SK-N-SH (cell line): Measurements from ENCODE around the gene ULBP1. TPM values are rescaled to one million over a fixed set of nuclear protein-coding genes. Genes with fewer than 3 reads are reported as not detected.

Experiments
- CTCF ChIA-PET: fragments of 300-600, 350-600 bp; formaldehyde crosslinking; extraction: SDS; loops from one replicate; lab custom pipeline; 2021; lab: Yijun Ruan, JAX
- POLR2A ChIA-PET: fragments of 350-600 bp; sonication (Branson Sonifier 250); formaldehyde crosslinking; extraction: SDS; loops from one replicate; lab custom pipeline; 2020; ENCODE audit warnings: antibody characterized with exemption, inconsistent platforms; lab: Yijun Ruan, JAX
- DNase-seq: peaks from one replicate; pipeline ENCODE4 v3.0.0; 2012
- H2AFZ ChIP-seq: fragments of 200-600 bp; sonication (generic); 2 replicates; pipeline ENCODE4 v1.8.1; 2016; ENCODE audit warnings: antibody characterized with exemption, mild to moderate bottlenecking, low read depth
- H3F3A ChIP-seq: fragments of 200-600 bp; sonication (generic); replicated peaks from 2 replicates; pipeline ENCODE3; 2016; ENCODE audit warnings: antibody characterized with exemption, mild to moderate bottlenecking; ENCODE audit not compliant: insufficient read depth
- H3K27ac ChIP-seq, 2 experiments: fragments of 200-500 bp in 1 of 2; fragments of 200-600 bp in 1 of 2; sonication (Bioruptor generic) in 1 of 2; sonication (generic), shearing (Covaris generic) in 1 of 2; 2 replicates each; pipeline versions ENCODE4 v1.5.1 to v1.6.1; 2014 to 2016; ENCODE audit warnings: low read depth in 2 of 2, inconsistent platforms in 1 of 2, low read length in 1 of 2, mild to moderate bottlenecking in 1 of 2, mixed read lengths in 1 of 2
- H3K27me3 ChIP-seq: fragments of 200-600 bp; sonication (generic), shearing (Covaris generic); 2 replicates; pipeline ENCODE4 v1.6.1; 2016; ENCODE audit warnings: mixed run types; ENCODE audit not compliant: insufficient read depth
- H3K36me3 ChIP-seq, 2 experiments: fragments of 200-500 bp in 1 of 2; fragments of 200-600 bp in 1 of 2; sonication (Bioruptor generic) in 1 of 2; sonication (generic) in 1 of 2; replicated peaks in 1 of 2; 2 replicates each; pipeline versions ENCODE3 to v1.5.1; 2014 to 2016; ENCODE audit warnings: low read length in 1 of 2, mild to moderate bottlenecking in 1 of 2; ENCODE audit not compliant: insufficient read depth in 2 of 2, control insufficient read depth in 1 of 2
- H3K4me1 ChIP-seq, 2 experiments: fragments of 200-500 bp in 1 of 2; fragments of 200-600 bp in 1 of 2; sonication (Bioruptor generic) in 1 of 2; sonication (generic), shearing (Covaris generic) in 1 of 2; 2 replicates each; pipeline versions ENCODE4 v1.5.1 to v1.6.1; 2014 to 2016; ENCODE audit warnings: low read depth in 1 of 2, low read length in 1 of 2, mixed run types in 1 of 2; ENCODE audit not compliant: insufficient read depth in 2 of 2, control insufficient read depth in 1 of 2
- H3K4me2 ChIP-seq: fragments of 200-600 bp; sonication (generic), shearing (Covaris generic); 2 replicates; pipeline ENCODE4 v1.6.1; 2017; ENCODE audit warnings: mixed run types
- H3K4me3 ChIP-seq, 2 experiments: fragments of 200-500 bp in 1 of 2; fragments of 200-600 bp in 1 of 2; sonication (Bioruptor generic) in 1 of 2; sonication (generic), shearing (Covaris generic) in 1 of 2; 2 replicates each; pipeline versions ENCODE4 v1.5.1 to v1.8.1; 2014 to 2016; ENCODE audit warnings: low read depth in 2 of 2, inconsistent platforms in 1 of 2, low read length in 1 of 2, mild to moderate bottlenecking in 1 of 2, mixed read lengths in 1 of 2, moderate library complexity in 1 of 2
- H3K79me2 ChIP-seq: fragments of 200-600 bp; sonication (generic); 2 replicates; pipeline ENCODE4 v1.8.1; 2017; ENCODE audit warnings: mild to moderate bottlenecking; ENCODE audit not compliant: insufficient read depth
- H3K9ac ChIP-seq: fragments of 200-600 bp; sonication (generic); 2 replicates; pipeline ENCODE4 v1.6.1; 2017; ENCODE audit warnings: mixed run types
- H3K9me2 ChIP-seq: fragments of 200-600 bp; sonication (generic); 2 replicates; pipeline ENCODE4 v1.6.1; 2017; ENCODE audit warnings: mixed run types
- H3K9me3 ChIP-seq: fragments of 200-600 bp; sonication (generic); 2 replicates; pipeline ENCODE4 v1.6.1; 2017; ENCODE audit warnings: mixed run types, mild to moderate bottlenecking, moderate library complexity
- H4K20me1 ChIP-seq: fragments of 200-600 bp; sonication (generic); 2 replicates; pipeline ENCODE4 v1.6.1; 2017; ENCODE audit warnings: mild to moderate bottlenecking, mixed run types; ENCODE audit not compliant: insufficient read depth
- CTCF ChIP-seq: fragments of 200-600 bp; sonication (generic); IDR thresholded peaks from 2 replicates; pipeline ENCODE4 v1.6.1; 2017; ENCODE audit warnings: antibody characterized with exemption, mild to moderate bottlenecking, moderate library complexity
- GABPA ChIP-seq: IDR thresholded peaks from 2 replicates; pipeline ENCODE4 v1.4.0; 2012; ENCODE audit warnings: low read depth, mild to moderate bottlenecking
- IRF3 ChIP-seq: fragments of 150-350 bp; IDR thresholded peaks from 2 replicates; pipeline ENCODE4 v1.6.1; 2016; ENCODE audit warnings: mild to moderate bottlenecking, low read depth, low read length
- JUND ChIP-seq: IDR thresholded peaks from 2 replicates; pipeline ENCODE4 v1.4.0; 2012
- NFIC ChIP-seq: IDR thresholded peaks from 2 replicates; pipeline ENCODE4 v1.4.0; 2012; ENCODE audit warnings: borderline replicate concordance
- RXRA ChIP-seq: IDR thresholded peaks from 2 replicates; pipeline ENCODE4 v1.4.0; 2012; ENCODE audit warnings: low read depth, mild to moderate bottlenecking, borderline replicate concordance
- SIN3A ChIP-seq: IDR thresholded peaks from 2 replicates; pipeline ENCODE4 v1.6.1; 2012; ENCODE audit warnings: low read depth, mild to moderate bottlenecking, low read length, moderate library complexity, borderline replicate concordance
- TAF1 ChIP-seq: IDR thresholded peaks from 2 replicates; pipeline ENCODE4 v1.6.1; 2012; ENCODE audit warnings: low read depth, mild to moderate bottlenecking, low read length, moderate library complexity, borderline replicate concordance
- TCF12 ChIP-seq: IDR thresholded peaks from 2 replicates; pipeline ENCODE4 v1.4.0; 2012
- USF1 ChIP-seq: IDR thresholded peaks from 2 replicates; pipeline ENCODE4 v1.4.0; 2012; ENCODE audit warnings: low read depth, borderline replicate concordance
- WGBS: methylation state at CpG from one replicate; pipeline ENCODE4 v1.1.6; 2017; ENCODE audit warnings: low lambda C conversion rate; 5-methylcytosine and 5-hydroxymethylcytosine counted together
- polyA plus RNA-seq, 3 experiments: library from polyadenylated mRNA; depleted of rRNA; stranded (reverse); fragments of >200 nt; gene quantifications; 2 replicates each; pipeline ENCODE4 v1.2.3, GENCODE V29; 2012
- TF ChIP-seq, protein P1 (sequence below): IDR thresholded peaks from 2 replicates; pipeline ENCODE4 v1.6.1; 2012; ENCODE audit warnings: mild to moderate bottlenecking, low read depth, low read length, moderate library complexity

Gene ULBP1
- polyA plus RNA-seq, 1 of the 3 experiments (the other 2 are of a cell fraction): 0.02 TPM

DNA sequence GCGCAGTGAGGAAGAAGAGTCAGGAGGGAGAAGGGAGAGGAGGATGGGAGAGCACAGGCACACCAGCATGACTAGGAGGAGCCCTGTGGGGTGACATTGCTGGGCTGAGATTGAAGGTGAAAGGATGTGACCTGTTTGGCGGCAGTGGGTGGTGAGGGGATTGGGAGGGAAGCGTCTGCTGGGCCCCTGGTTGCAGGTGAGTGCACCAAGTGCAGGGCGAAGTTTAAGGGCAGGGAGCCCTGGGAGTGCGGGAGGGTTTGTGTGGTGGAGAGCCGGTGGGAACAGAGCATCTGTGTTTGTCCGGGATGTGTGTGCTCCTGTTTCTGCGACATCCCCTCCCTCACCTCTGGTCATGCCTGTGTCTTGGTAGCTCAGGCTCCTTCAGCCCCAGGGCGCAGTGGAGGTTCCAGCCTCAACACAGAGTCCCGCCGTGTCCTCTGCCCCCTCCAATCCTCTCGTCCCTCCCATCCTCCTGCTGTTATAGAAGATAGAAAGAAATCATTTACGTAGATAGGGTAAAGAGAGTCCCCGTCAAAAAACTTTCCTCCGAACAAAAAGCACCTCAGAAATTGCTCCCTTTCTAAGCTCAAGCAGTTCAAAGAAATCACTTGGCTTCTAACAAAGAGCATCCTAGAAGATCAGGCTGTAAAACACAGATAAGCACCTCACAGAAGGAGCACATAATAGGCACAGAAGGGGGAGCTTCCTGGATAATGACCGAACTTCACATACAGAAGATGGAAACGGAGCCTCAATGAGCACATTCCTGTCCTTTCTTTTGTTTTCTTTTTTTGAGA lies 25.0 kb downstream of the ULBP1 start:
- WGBS: 12% methylated on average over 15 of the region's 17 CpGs
- TF ChIP-seq USF1 (no peak), IRF3 (no peak), NFIC (no peak), GABPA (no peak), JUND (no peak), TAF1 (no peak), TCF12 (no peak), CTCF (no peak), SIN3A (no peak), RXRA (no peak)
- TF ChIP-seq, protein P1, sequence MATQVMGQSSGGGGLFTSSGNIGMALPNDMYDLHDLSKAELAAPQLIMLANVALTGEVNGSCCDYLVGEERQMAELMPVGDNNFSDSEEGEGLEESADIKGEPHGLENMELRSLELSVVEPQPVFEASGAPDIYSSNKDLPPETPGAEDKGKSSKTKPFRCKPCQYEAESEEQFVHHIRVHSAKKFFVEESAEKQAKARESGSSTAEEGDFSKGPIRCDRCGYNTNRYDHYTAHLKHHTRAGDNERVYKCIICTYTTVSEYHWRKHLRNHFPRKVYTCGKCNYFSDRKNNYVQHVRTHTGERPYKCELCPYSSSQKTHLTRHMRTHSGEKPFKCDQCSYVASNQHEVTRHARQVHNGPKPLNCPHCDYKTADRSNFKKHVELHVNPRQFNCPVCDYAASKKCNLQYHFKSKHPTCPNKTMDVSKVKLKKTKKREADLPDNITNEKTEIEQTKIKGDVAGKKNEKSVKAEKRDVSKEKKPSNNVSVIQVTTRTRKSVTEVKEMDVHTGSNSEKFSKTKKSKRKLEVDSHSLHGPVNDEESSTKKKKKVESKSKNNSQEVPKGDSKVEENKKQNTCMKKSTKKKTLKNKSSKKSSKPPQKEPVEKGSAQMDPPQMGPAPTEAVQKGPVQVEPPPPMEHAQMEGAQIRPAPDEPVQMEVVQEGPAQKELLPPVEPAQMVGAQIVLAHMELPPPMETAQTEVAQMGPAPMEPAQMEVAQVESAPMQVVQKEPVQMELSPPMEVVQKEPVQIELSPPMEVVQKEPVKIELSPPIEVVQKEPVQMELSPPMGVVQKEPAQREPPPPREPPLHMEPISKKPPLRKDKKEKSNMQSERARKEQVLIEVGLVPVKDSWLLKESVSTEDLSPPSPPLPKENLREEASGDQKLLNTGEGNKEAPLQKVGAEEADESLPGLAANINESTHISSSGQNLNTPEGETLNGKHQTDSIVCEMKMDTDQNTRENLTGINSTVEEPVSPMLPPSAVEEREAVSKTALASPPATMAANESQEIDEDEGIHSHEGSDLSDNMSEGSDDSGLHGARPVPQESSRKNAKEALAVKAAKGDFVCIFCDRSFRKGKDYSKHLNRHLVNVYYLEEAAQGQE: no peak
- TF ChIP-seq, all 33 proteins: peak for 0
- Histone ChIP-seq H3K79me2 (no peaks in the 10 kb centered on the region), H3K4me1 (no peaks in the 10 kb centered on the region), H3K9me3 (0 out of 2 replicates have a peak, but pooled peaks cover 7% of the 10 kb centered on the region), H2AFZ (no peak overlapping the region), H3K4me3 (no peak overlapping the region), H3K27me3 (peaks cover 78% of the 10 kb centered on the region), H3K27ac (no peak overlapping the region), H3F3A (no peaks in the 10 kb centered on the region), H3K9me2 (no peaks in the 10 kb centered on the region), H3K36me3 (no peaks in the 10 kb centered on the region), H3K4me2 (no peak overlapping the region), H3K9ac (no peak overlapping the region), H4K20me1 (no peaks in the 10 kb centered on the region)
- POLR2A ChIA-PET: no interaction called here
- no peak for DNase-seq
- CTCF ChIA-PET: no interaction called here
